HEK293 (cell line): ENCODE measurements around the gene RASSF3.

Experiments
- CTCF ChIA-PET: fragments of 350-600 bp; formaldehyde crosslinking; extraction: SDS; loops from one replicate; lab custom pipeline; 2021; ENCODE audit warnings: antibody characterized with exemption; lab: Yijun Ruan, JAX
- POLR2A ChIA-PET: fragments of 300-600 bp; formaldehyde crosslinking; extraction: SDS; loops from one replicate; lab custom pipeline; 2020; ENCODE audit warnings: antibody characterized with exemption, inconsistent platforms; lab: Yijun Ruan, JAX
- H3K27ac ChIP-seq: fragments of 200-500 bp; sonication (Bioruptor generic); 2 replicates; pipeline ENCODE4 v1.5.1; 2014; ENCODE audit warnings: low read depth, low read length, control low read depth, inconsistent platforms; ENCODE audit errors: extremely low read depth
- H3K36me3 ChIP-seq, 2 experiments: fragments of 200-500 bp in 1 of 2; sonication (Bioruptor generic) in 1 of 2; 1 replicate in 1 of 2; 2 replicates in 1 of 2; pipeline ENCODE4 v1.5.1; 2014 to 2017; ENCODE audit warnings: inconsistent platforms in 2 of 2, low read length in 2 of 2; ENCODE audit not compliant: control insufficient read depth in 2 of 2, insufficient read depth in 1 of 2
- H3K4me1 ChIP-seq: fragments of 200-500 bp; sonication (Bioruptor generic); 2 replicates; pipeline ENCODE4 v1.5.1; 2014; ENCODE audit warnings: mild to moderate bottlenecking, low read length, inconsistent platforms; ENCODE audit not compliant: control insufficient read depth, insufficient read depth
- H3K4me3 ChIP-seq: 2 replicates; pipeline ENCODE4 v1.5.1; 2011; ENCODE audit warnings: low read depth, mild to moderate bottlenecking, control low read depth, low read length, moderate library complexity
- H3K9me3 ChIP-seq: fragments of 200-500 bp; sonication (Bioruptor generic); 2 replicates; pipeline ENCODE4 v1.5.1; 2014; ENCODE audit warnings: low read depth, low read length, inconsistent platforms; ENCODE audit not compliant: control insufficient read depth, insufficient read depth
- BCL11A ChIP-seq: fragments of 450-650 bp; formaldehyde crosslinking; IDR thresholded peaks from 2 replicates; pipeline ENCODE4 v1.5.1; 2016; ENCODE audit warnings: low read depth, missing biosample characterization, missing genetic modification characterization
- BCL11B ChIP-seq: fragments of 450-650 bp; formaldehyde crosslinking; IDR thresholded peaks from 2 replicates; pipeline ENCODE4 v1.5.1; 2016; ENCODE audit warnings: low read depth, missing biosample characterization, missing genetic modification characterization
- KLF8 ChIP-seq: fragments of 450-650 bp; formaldehyde crosslinking; IDR thresholded peaks from 2 replicates; pipeline ENCODE4 v1.5.1; 2016; ENCODE audit warnings: missing biosample characterization, missing genetic modification characterization
- MEIS1 ChIP-seq: sonication (generic); formaldehyde crosslinking; IDR thresholded peaks from 2 replicates; pipeline ENCODE4 v1.8.1; 2022; ENCODE audit warnings: missing genetic modification reagents, mild to moderate bottlenecking, borderline replicate concordance
- TSHZ1 ChIP-seq: fragments of 450-650 bp; formaldehyde crosslinking; IDR thresholded peaks from 2 replicates; pipeline ENCODE4 v1.5.1; 2016; ENCODE audit warnings: missing biosample characterization, missing genetic modification characterization, borderline replicate concordance
- ZBTB1 ChIP-seq: fragments of 450-650 bp; formaldehyde crosslinking; IDR thresholded peaks from 2 replicates; pipeline ENCODE4 v1.5.1; 2016; ENCODE audit warnings: missing biosample characterization, missing genetic modification characterization
- ZBTB21 ChIP-seq: fragments of 450-650 bp; formaldehyde crosslinking; IDR thresholded peaks from 2 replicates; pipeline ENCODE4 v1.5.1; 2017; ENCODE audit warnings: missing biosample characterization, missing genetic modification characterization
- ZBTB48 ChIP-seq: fragments of 450-650 bp; formaldehyde crosslinking; IDR thresholded peaks from 2 replicates; pipeline ENCODE4 v1.5.1; 2016; ENCODE audit warnings: missing biosample characterization, missing genetic modification characterization
- ZFHX2 ChIP-seq: fragments of 450-650 bp; formaldehyde crosslinking; conservative IDR thresholded peaks from 2 replicates; pipeline ENCODE4 v1.5.1; 2016; ENCODE audit warnings: missing biosample characterization, missing genetic modification characterization
- ZNF10 ChIP-seq: fragments of 450-650 bp; formaldehyde crosslinking; IDR thresholded peaks from 2 replicates; pipeline ENCODE4 v1.5.1; 2017; ENCODE audit warnings: missing biosample characterization, missing genetic modification characterization
- ZNF121 ChIP-seq: fragments of 450-650 bp; formaldehyde crosslinking; IDR thresholded peaks from 2 replicates; pipeline ENCODE4 v1.5.1; 2016; ENCODE audit warnings: missing biosample characterization, missing genetic modification characterization
- ZNF157 ChIP-seq: fragments of 450-650 bp; formaldehyde crosslinking; IDR thresholded peaks from 2 replicates; pipeline ENCODE4 v1.5.1; 2016; ENCODE audit warnings: missing biosample characterization, missing genetic modification characterization
- ZNF211 ChIP-seq: fragments of 450-650 bp; formaldehyde crosslinking; IDR thresholded peaks from 2 replicates; pipeline ENCODE4 v1.5.1; 2016; ENCODE audit warnings: low read depth, missing biosample characterization, missing genetic modification characterization
- ZNF292 ChIP-seq: fragments of 450-650 bp; formaldehyde crosslinking; IDR thresholded peaks from 2 replicates; pipeline ENCODE4 v1.5.1; 2016; ENCODE audit warnings: low read depth, missing biosample characterization, missing genetic modification characterization, borderline replicate concordance
- ZNF302 ChIP-seq: fragments of 450-650 bp; formaldehyde crosslinking; IDR thresholded peaks from 2 replicates; pipeline ENCODE4 v1.5.1; 2016; ENCODE audit warnings: missing biosample characterization, missing genetic modification characterization, low read depth
- ZNF311 ChIP-seq: fragments of 450-650 bp; formaldehyde crosslinking; IDR thresholded peaks from 2 replicates; pipeline ENCODE4 v1.5.1; 2017; ENCODE audit warnings: missing biosample characterization, missing genetic modification characterization, borderline replicate concordance
- ZNF449 ChIP-seq: fragments of 450-650 bp; formaldehyde crosslinking; IDR thresholded peaks from 2 replicates; pipeline ENCODE4 v1.5.1; 2017; ENCODE audit warnings: missing biosample characterization, mild to moderate bottlenecking, missing genetic modification characterization, moderate library complexity
- ZNF677 ChIP-seq: fragments of 450-650 bp; IDR thresholded peaks from 2 replicates; pipeline ENCODE4 v1.5.0; 2018; ENCODE audit warnings: missing biosample characterization, mild to moderate bottlenecking, missing genetic modification characterization, moderate library complexity
- ZNF776 ChIP-seq: fragments of 450-650 bp; formaldehyde crosslinking; IDR thresholded peaks from 2 replicates; pipeline ENCODE4 v1.5.0; 2017; ENCODE audit warnings: missing biosample characterization, missing genetic modification characterization, borderline replicate concordance
- TF ChIP-seq, protein P1 (sequence below): fragments of 450-650 bp; formaldehyde crosslinking; IDR thresholded peaks from 2 replicates; pipeline ENCODE4 v1.5.1; 2016; ENCODE audit warnings: missing biosample characterization, missing genetic modification characterization
- TF ChIP-seq, protein P2 (sequence below): fragments of 450-650 bp; formaldehyde crosslinking; IDR thresholded peaks from 2 replicates; pipeline ENCODE4 v1.5.1; 2016; ENCODE audit warnings: missing biosample characterization, missing genetic modification characterization

RASSF3 gene

GRCh38 chr12:64722835-64723234 is 112.5 kb downstream of the RASSF3 start:
- TF ChIP-seq, protein P1, sequence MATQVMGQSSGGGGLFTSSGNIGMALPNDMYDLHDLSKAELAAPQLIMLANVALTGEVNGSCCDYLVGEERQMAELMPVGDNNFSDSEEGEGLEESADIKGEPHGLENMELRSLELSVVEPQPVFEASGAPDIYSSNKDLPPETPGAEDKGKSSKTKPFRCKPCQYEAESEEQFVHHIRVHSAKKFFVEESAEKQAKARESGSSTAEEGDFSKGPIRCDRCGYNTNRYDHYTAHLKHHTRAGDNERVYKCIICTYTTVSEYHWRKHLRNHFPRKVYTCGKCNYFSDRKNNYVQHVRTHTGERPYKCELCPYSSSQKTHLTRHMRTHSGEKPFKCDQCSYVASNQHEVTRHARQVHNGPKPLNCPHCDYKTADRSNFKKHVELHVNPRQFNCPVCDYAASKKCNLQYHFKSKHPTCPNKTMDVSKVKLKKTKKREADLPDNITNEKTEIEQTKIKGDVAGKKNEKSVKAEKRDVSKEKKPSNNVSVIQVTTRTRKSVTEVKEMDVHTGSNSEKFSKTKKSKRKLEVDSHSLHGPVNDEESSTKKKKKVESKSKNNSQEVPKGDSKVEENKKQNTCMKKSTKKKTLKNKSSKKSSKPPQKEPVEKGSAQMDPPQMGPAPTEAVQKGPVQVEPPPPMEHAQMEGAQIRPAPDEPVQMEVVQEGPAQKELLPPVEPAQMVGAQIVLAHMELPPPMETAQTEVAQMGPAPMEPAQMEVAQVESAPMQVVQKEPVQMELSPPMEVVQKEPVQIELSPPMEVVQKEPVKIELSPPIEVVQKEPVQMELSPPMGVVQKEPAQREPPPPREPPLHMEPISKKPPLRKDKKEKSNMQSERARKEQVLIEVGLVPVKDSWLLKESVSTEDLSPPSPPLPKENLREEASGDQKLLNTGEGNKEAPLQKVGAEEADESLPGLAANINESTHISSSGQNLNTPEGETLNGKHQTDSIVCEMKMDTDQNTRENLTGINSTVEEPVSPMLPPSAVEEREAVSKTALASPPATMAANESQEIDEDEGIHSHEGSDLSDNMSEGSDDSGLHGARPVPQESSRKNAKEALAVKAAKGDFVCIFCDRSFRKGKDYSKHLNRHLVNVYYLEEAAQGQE (tag by site-specific recombination) = no peak
- no peak for TF ChIP-seq ZNF677 (tag by site-specific recombination)
- no peak for TF ChIP-seq ZNF776 (tag by site-specific recombination)
- no peak for TF ChIP-seq ZNF157 (tag by site-specific recombination)
- no peak for TF ChIP-seq ZNF121
- TF ChIP-seq KLF8 (tag by site-specific recombination) = no peak
- no peak for TF ChIP-seq TSHZ1
- no peak for TF ChIP-seq ZNF10 (tag by site-specific recombination)
- H3K4me3 ChIP-seq = no peak overlapping the region
- H3K36me3 ChIP-seq = peaks cover 0 to 56% of the 10 kb centered on the region in 2 experiments; a peak in 1 of 3 replicates
- H3K9me3 ChIP-seq = no peaks in the 10 kb centered on the region
- ChIA-PET CTCF (interaction anchor here (0.5 to 1.8 kb wide), 3 partner anchors 33 to 174 kb away, joined by 3 read pairs; no protein-coding TSS in a partner anchor), POLR2A (no interaction called here)
- H3K4me1 ChIP-seq = no peaks in the 10 kb centered on the region
- H3K27ac ChIP-seq = no peak overlapping the region

DNA sequence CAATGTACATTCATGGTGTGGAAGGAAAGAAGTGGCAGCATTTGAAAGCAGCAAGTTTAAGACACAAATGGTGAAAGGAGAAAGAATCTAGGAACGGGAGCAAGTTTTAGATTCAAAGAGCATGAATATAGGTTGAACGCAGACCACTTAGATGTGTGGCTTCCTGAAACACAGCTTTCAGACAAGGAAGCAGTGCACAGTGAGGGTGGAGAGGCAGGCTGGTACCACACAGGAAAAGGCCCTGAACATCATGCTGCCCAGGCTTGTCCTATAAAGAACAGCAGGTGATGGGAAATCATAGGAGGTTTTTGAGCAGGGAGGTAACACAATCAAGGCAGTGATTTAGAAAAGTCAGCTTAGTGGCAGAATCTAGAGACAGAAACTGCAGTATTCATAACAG is 113.3 kb downstream of the RASSF3 start:
- POLR2A ChIA-PET = interaction anchor here (0.6 kb wide), 1 partner anchor 55 kb away, joined by 3 read pairs; no protein-coding TSS in a partner anchor
- Histone ChIP-seq H3K4me1 (no peaks in the 10 kb centered on the region), H3K4me3 (no peak overlapping the region), H3K9me3 (no peaks in the 10 kb centered on the region)
- TF ChIP-seq ZNF449 (tag by site-specific recombination) = no peak
- no peak for TF ChIP-seq ZBTB48
- TF ChIP-seq MEIS1 (CRISPR knock-in tag) = no peak
- TF ChIP-seq, all 188 proteins: peak for 0
- peaks cover 0 to 55% of the 10 kb centered on the region in 2 experiments; a peak in 1 of 3 replicates for H3K36me3 ChIP-seq
- no peak overlapping the region for H3K27ac ChIP-seq
- CTCF ChIA-PET = interaction anchor here (0.6 to 1.8 kb wide), 2 partner anchors 34 to 174 kb away, joined by 3 read pairs; no protein-coding TSS in a partner anchor

DNA sequence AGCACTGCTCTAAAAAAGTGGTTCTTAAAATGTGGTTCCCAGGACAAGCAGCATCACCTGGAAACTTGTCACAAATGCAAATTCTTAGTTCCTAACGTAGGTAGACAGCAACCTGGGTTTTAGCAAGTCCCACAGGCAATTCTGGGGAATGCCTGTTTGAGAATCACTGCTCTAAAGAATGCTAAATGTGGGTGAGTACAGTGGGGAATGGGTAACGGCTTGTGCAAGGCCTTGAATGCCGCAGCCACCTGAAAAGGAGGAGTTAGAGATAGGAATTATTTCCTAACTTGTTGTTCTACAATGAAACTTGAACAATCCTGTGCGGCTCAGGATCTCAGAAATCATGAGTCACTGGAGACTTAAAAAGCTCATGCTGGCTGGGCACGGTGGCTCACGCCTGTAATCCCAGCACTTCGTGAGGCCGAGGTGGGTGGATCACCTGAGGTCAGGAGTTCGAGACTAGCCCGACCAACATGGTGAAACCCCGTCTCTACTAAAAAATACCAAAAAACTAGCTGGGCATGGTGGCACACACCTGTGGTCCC is 114.0 kb downstream of the RASSF3 start:
- ChIA-PET CTCF (interaction anchor here (1.8 kb wide), 1 partner anchor 175 kb away, joined by 3 read pairs; no protein-coding TSS in a partner anchor), POLR2A (no interaction called here)
- Histone ChIP-seq H3K4me1 (no peaks in the 10 kb centered on the region), H3K36me3 (peaks cover under 1 to 51% of the 10 kb centered on the region in 2 experiments; a peak in 2 of 3 replicates), H3K27ac (no peak overlapping the region), H3K4me3 (no peak overlapping the region), H3K9me3 (no peaks in the 10 kb centered on the region)
- no peak for TF ChIP-seq ZNF211
- no peak for TF ChIP-seq ZNF311 (tag by site-specific recombination)
- TF ChIP-seq BCL11B (tag by site-specific recombination) = no peak
- TF ChIP-seq, protein P2, sequence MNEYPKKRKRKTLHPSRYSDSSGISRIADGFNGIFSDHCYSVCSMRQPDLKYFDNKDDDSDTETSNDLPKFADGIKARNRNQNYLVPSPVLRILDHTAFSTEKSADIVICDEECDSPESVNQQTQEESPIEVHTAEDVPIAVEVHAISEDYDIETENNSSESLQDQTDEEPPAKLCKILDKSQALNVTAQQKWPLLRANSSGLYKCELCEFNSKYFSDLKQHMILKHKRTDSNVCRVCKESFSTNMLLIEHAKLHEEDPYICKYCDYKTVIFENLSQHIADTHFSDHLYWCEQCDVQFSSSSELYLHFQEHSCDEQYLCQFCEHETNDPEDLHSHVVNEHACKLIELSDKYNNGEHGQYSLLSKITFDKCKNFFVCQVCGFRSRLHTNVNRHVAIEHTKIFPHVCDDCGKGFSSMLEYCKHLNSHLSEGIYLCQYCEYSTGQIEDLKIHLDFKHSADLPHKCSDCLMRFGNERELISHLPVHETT = no peak
- no peak for TF ChIP-seq ZBTB21
- TF ChIP-seq ZNF302 (tag by site-specific recombination) = no peak
- TF ChIP-seq ZBTB1 (tag by site-specific recombination) = no peak
- no peak for TF ChIP-seq ZNF292 (tag by site-specific recombination)
- TF ChIP-seq BCL11A (tag by site-specific recombination) = no peak
- no peak for TF ChIP-seq ZFHX2 (tag by site-specific recombination)
- no peak for TF ChIP-seq ZNF10 (tag by site-specific recombination)
